GM12801 (cell line): ENCODE results near the gene KRTAP10-12.

Source experiments
- TF ChIP-seq, protein P1 (sequence below): IDR thresholded peaks from one replicate; pipeline ENCODE4 v1.5.1; 2011; ENCODE audit warnings: control low read depth; ENCODE audit not compliant: insufficient read length; ENCODE audit errors: extremely low read depth

Gene KRTAP10-12

GRCh38 chr21:44713130-44713529 lies 16.2 kb downstream of the KRTAP10-12 start:
- TF ChIP-seq, protein P1, sequence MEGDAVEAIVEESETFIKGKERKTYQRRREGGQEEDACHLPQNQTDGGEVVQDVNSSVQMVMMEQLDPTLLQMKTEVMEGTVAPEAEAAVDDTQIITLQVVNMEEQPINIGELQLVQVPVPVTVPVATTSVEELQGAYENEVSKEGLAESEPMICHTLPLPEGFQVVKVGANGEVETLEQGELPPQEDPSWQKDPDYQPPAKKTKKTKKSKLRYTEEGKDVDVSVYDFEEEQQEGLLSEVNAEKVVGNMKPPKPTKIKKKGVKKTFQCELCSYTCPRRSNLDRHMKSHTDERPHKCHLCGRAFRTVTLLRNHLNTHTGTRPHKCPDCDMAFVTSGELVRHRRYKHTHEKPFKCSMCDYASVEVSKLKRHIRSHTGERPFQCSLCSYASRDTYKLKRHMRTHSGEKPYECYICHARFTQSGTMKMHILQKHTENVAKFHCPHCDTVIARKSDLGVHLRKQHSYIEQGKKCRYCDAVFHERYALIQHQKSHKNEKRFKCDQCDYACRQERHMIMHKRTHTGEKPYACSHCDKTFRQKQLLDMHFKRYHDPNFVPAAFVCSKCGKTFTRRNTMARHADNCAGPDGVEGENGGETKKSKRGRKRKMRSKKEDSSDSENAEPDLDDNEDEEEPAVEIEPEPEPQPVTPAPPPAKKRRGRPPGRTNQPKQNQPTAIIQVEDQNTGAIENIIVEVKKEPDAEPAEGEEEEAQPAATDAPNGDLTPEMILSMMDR = no peak

DNA sequence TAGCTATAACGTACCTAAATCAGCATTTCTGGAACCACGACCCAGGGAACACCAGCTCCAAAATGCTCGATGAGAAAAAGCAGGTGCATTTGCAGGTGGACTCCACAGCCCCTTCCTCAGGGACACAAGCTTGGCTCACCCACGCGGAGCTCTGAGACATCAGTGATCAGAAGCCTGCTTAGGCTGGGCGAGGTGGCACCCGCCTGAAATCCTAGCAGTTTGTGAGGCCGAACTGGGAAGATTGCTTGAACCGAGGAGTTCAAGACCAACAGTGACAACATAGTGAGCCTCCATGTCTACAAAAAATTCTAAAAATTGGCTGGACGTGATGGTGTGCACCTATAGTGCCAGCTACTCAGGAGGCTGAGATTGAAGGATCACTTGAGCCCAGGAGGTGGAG lies 16.9 kb downstream of the KRTAP10-12 start:
- TF ChIP-seq, protein P1 = no peak

GRCh38 chr21:44714905-44715304 lies 17.9 kb downstream of the KRTAP10-12 start:
- TF ChIP-seq, protein P1 = no peak

DNA sequence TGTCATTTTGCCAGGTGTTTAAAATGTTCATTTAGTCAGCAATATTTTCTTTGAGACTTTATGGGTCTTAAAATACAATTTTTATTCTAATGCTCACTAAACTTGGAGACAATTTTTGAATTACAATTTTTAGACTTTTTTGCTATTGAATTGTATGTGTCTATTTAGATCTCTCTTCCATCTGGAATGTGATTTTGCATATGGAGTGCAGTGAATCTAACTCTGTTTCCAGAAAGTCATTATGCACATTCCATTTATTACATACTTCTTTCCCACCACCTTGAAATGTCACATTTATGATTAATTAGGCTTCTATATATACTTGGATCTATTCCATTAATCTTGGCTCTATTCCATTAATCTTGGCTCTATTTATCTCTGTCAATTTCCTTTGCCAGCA lies 20.0 kb downstream of the KRTAP10-12 start:
- TF ChIP-seq, protein P1 = no peak

- TF ChIP-seq, protein P1 = no peak
Observed at GRCh38 chr21:44718093-44718492, 21.1 kb downstream of the KRTAP10-12 start.

GRCh38 chr21:44718571-44718970 lies 21.6 kb downstream of the KRTAP10-12 start:
- TF ChIP-seq, protein P1 = no peak

DNA sequence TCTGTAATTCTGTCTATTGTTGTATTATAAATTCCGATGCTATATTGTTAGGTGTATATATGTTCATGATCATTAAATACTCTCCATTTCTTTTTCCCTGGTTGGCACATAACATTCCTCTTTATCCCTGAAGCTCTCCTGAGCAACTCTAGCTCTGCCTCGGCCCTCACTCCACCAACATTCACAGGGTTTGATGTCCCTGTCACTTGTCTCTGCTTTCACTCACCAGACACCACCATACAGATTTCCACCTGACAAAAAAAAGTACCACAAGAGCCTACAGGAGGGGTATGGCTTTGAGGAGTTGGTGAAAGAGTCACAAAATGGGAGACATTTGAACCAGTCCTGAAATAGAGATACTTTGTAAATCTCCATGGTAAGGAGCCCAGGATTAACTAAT lies 23.2 kb downstream of the KRTAP10-12 start:
- TF ChIP-seq, protein P1 = no peak

DNA sequence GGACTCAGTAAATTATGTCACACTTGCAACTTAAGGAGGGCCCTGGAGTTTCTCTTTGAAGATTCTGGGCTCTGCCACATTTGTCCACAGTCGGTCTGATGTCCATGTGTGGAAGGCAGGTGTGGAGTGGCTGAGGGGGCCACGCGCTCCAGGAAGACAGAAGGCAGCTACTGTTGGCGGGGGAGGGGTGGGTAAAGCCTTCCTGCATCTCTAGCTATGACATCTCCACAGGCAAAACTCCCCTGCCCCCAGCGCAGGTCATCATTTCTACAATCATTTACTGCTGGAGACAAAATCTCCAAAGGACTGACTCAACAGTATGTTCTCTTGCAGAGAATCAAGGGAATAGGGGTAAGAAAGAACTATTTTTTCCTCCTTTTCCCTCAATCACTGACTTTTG lies 25.8 kb downstream of the KRTAP10-12 start:
- TF ChIP-seq, protein P1 = no peak
